Measurements from ENCODE around the gene TBX2.

Gene TBX2

DNA sequence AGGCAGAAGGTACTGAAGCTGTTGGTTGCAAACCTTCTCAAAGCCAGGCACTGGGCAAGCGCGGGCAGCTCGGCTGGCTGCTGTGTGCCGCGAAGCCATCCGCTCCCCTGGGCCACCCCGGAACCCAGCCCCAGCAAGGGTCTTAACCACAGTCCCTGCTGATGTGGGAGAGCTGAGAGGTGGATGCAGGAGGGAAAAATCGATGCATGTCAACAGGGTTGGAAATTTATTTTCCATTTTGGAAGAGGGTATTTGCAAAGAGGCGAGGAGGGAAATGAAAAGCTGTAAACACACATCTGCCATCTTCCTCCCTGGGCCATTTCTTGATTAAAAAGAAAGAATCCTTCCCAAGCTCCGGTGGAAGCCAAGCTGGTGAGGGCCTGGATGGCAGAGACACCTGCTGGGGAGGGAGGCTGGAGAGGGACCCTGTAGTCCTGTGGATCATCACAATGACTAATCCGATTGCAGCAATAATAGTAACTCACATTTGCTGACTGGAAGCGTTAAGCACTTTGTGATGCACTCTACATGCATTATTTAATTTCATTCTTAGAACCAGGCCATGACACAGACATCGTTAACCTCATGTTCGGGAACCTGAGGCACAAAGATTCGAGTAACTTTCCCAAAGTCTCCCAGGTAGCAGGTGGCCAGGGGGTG is 13.9 kb upstream of the TBX2 start:
- in situ Hi-C loops (cut with HindIII; ENCODE audit: low sequenced_read_pairs), result loop anchor here (5.0 kb wide), 2 partner anchors 58 to 83 kb away; no protein-coding TSS in a partner anchor

DNA sequence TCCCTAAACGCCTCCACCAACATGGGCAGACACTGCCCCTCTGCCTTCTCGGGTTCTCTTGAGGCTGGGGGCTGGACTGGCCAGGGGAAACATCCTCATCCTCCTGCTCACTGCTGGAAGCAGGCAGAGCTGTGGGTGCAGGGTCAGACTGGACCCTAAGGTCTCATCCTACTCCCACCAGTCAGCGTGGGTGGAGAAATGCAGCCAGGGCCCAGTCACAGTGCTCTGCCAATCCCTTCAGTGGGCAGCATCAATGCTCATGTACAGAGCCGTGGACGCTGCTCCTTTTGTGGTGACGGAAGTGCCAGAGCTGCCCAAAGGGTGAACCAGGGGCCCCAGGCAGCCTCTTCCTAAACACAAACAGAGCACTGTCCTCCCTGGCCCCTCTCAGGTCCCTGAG is 13.4 kb upstream of the TBX2 start:
- in situ Hi-C loops (cut with HindIII; ENCODE audit: low sequenced_read_pairs), result loop anchor here (5.0 kb wide), 2 partner anchors 59 to 84 kb away; no protein-coding TSS in a partner anchor

DNA sequence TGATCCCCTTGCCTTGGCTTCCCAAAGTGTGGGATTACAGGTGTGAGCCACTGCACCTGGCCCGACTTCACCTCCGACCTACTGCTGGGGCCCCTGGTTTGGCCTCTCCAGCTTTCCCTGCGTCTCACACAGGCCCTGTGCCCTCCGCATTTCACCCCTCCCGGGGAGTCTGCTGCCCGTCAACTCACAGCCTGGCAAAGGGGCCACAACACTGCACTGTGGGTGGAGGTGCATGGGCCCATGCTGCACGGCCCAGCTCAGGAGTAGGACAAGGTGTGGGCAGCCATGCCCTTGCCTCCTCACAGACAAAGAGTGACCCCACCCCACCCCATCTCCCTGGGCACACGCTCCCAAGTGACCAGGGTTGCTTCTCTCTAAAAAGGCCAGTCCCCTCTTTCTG is 12.6 kb upstream of the TBX2 start:
- in situ Hi-C loops (cut with HindIII; ENCODE audit: low sequenced_read_pairs), result loop anchor here (5.0 kb wide), 2 partner anchors 60 to 85 kb away; no protein-coding TSS in a partner anchor

DNA sequence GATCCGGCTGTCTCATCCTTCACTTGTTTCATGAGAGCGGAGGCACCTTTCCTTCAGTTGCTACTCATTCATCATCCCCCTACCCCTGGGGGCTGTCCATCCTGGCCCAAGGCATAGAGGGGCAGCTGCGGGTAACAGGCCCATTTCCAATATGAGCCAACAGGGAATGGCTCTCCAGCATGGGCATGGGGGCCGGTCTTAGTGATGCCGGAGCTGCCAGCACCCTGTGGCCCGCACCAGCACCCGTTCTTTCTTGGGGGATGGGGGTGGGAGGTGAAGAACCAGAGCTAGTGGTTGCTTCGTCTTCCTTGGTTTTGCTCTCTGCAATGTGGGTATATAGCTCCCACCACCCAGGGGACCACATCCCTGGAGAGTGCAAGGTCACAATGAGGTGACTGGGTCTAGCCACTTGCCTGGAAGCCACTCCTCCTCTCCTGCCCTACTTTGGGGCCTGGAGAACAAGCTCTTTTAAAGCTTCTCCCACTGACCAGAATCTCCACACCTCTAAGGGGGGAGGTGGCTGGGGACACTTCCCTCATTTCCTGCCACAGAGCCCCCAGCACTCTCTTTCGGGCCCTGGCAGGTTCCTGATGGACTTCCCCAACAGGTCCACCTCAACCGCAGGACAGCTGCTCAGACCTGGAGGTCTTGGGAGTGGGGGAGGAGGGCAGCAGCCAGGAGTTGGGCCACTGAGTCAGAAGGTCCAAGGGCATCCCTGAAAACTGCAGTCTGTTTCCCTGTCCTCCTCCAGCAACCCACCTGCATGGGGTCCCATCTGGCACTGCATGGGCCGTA is 11.9 kb upstream of the TBX2 start:
- in situ Hi-C loops (cut with HindIII; ENCODE audit: low sequenced_read_pairs), result loop anchor here (5.0 kb wide), 2 partner anchors 60 to 85 kb away; no protein-coding TSS in a partner anchor

DNA sequence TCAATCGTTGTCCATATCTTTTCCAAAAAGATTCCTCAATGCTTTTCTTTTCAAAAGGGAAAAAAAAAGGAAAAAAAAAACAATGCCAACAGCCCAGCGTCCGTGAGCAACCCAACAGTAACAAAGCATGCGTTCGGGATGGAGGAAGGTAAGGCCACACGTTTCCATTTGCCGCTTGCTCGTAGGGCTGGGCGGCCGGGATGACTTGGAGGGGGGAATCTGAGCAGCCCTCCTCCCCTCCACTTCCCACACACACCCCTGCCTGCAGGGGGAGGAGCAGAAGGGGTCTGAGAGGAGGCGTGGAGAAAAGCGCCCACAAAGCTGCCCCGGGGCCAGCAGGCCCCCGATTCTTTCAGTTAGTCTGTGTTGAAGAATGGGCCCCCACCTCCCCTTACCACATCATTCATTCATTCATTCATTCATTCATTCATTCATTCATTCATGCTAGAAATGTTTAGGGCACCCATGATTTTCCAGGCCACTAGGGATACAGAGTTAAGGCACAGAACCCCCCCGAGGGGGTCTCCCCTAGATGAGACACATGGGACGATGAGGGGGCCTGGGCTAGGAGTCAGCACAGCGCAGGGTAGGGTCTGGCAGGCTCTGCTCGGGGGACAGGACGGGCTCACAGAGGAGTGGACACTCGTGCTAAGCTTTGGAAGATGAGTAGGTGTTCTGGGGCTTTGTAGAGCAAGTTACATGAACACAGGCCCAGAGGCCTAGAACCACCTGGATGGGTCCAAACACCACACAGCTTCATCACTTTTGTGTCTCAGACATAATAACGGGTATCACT is 10.9 kb upstream of the TBX2 start:
- in situ Hi-C loops (cut with HindIII; ENCODE audit: low sequenced_read_pairs), result loop anchor here (5.0 kb wide), 2 partner anchors 61 to 86 kb away; no protein-coding TSS in a partner anchor

DNA sequence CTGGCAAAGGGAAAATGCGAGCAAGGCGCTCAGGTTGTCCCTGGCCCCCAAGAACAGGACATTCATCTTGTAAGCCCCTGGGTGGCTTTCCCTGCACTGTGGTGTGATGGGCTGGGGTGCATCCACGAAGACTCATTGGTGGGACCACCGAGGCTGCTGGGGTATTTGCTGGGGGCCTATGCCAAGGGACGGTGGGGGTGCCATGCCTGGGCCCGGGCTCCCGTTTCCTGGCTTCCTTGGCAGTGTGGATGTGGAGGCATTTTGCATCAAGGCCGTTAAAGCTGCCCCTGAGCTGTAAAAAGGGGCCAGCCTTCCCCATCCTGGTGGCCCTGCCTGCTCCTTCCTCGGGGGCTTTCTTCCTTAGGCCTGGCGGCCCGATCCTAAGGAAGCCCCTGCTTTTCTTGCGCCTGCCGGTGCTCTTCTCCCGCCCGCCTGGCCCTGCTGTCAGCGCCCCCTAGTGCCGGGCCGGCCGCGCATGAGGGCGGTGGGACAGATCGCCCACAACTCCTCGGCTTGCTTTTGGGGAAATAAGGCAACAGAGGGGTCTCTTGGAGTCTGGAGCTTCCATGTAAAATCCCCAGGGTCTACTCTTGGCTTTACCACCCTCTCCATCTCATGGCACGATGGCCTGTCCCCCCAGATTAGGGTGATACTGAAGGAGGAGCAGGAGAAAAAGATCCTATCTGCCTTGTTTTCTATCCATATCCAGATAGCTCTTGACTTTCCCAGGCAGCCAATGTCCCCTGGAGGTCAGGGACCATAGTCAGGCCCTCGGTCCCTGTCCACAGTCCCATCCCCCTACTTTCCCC is 9.8 kb upstream of the TBX2 start:
- in situ Hi-C loops (cut with HindIII; ENCODE audit: low sequenced_read_pairs), result loop anchor here (5.0 kb wide), 2 partner anchors 63 to 88 kb away; no protein-coding TSS in a partner anchor

DNA sequence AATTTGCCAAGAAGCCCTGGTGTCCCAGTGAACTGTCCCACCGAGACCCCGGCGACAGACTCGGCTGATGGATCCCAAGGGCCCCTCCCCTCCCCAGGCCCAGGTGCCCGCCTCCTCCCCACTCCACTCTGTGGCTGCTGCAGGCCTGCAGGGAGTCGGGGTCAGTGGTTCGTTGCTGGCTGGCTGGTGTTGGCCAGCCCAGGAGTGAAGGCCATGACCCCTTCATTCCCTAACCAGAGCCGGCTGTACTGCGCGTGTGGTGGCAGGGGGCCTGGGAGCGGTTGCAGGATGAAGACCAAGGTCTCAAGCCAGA is 9.2 kb upstream of the TBX2 start:
- in situ Hi-C loops (cut with HindIII; ENCODE audit: low sequenced_read_pairs), result no loop called here

DNA sequence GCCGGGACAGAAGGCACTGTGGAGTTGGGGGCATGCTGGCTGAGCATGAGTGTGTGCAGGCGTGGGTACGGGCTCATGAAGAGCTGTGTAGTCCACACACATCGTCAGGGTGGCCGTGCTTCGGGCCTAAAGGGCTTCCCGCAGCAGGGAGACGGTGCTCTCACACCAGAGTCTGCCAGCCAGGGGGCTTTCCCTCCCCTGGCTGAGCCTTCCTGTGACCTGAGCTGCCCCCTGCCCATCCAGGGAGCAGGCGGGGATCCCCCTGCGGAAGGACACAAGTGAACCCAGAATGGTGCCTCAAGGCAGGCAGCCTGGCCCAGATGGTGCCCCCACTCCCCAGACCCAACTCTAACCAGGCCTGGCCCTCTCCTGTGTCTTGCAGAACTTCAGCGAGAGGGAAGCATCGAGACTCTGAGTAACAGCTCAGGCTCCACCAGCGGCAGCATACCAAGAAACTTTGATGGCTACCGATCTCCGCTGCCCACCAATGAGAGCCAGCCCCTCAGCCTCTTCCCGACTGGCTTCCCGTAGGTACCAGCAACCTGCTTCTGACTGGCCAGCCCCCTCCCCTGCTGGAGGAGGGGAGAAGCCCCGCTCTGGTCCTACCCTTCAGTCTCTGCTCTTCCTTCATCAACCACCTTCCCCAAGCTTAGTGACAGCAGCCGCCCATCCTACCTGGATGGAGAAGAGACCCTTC is 7.9 kb upstream of the TBX2 start:
- in situ Hi-C loops (cut with HindIII; ENCODE audit: low sequenced_read_pairs), result no loop called here

DNA sequence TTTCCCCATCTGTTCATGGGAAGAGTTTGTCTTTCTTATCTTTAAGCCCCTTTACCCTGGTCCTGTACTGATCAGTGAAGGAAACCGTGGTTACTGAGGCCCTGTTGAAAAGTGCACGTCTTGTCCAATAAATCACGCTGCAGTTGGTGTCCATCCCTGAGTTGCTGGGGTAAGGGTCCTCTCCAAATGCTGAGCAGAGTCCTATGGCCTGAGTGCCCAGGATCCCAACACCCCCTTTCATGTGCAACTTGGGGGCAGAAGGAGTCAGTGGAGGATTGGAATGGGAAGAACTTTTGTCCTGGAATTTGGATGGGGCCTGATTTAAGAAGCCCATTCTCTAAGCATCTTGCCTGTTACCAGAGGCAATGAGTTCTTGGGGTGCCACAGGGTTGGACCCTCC is 7.0 kb upstream of the TBX2 start:
- in situ Hi-C loops (cut with HindIII; ENCODE audit: low sequenced_read_pairs), result no loop called here

DNA sequence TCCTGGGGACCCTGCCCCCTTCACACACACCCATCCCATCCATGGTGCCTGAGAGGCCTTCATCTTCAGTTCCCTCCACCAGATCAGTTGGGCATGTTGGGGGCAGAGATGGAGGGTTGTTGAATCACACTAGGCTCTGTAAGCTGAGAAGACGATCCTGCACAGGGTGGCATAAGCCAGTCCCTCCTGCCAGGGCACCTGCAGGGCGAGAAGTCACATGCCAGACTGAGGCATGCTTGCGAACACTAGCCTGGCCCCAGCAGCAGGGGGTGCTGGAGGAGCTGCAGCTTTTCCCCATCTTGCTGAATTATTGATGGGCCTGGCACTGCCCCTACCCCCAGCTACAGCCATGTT is 6.1 kb upstream of the TBX2 start:
- in situ Hi-C loops (cut with HindIII; ENCODE audit: low sequenced_read_pairs), result no loop called here

DNA sequence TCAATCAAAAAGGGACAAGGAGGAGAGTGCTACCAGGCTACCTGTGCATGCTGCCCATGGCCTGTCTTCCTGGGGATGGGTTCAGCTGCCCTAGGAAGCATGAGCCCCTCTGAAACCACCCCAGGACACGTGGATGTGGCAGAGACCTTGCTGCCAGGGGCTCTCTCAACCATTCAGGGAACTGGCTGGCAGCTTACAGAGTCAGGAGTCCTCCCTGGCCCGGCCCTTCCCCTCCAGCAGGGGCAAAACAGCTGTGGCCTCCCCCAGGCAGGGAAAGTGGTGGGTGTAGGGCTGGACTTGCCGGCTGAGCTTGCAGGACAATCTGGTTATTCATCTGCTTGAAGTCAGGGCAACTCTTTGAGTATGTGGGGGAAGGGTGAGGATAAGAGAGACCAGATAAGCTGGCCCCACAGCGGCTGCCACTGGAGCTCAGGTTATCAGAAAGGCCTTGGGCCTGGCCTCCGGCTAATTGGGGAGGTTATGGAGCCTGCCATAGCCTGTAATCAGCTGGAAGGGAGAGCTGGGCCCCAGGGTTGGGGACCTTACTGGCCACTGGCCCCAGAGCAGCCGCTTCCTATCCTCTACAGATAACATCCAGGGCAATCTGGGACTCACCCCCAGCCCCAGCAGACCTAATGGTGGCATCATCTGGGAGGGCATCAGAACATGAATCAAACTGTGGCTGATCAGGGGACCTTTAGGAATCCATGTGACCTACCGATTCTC is 5.6 kb upstream of the TBX2 start:
- in situ Hi-C loops (cut with HindIII; ENCODE audit: low sequenced_read_pairs), result no loop called here

DNA sequence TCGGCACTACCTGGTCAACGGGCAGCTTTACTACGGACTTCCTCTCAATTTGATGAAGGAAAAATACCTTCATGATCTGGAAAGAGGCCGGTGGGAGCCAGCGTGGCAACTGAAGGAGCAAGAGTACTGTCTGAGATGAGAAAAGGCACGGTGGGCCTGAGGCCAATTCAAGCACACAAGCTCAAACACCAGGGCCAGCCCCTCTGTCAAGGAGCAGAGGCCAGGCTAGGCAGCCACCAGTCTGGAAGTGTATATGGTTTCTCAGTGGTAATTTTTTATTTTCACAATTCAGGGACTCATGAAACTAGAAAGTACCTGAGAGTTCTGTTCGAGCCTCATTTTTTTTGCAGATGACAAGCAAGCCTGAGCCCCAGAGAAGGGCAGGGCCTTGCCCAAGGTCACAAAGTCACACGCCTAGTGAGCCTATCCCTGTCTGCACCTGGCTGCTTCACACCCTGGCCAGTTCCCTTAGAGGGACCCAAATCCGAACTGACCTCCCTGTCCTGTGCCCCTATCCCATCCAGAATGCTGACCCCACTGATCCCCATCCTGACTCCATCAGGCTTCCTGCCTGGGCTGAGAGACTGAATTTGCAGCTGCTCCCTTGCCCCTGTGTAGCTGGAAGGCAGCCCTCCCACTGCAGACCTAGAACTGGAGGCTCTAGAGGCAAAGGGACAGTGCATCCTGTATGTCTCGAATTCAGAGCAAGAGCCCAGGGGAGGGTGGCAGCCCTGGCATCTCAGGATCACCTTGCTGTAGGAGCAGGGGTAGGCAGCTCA is 4.8 kb upstream of the TBX2 start:
- in situ Hi-C loops (cut with HindIII; ENCODE audit: low sequenced_read_pairs), result no loop called here

DNA sequence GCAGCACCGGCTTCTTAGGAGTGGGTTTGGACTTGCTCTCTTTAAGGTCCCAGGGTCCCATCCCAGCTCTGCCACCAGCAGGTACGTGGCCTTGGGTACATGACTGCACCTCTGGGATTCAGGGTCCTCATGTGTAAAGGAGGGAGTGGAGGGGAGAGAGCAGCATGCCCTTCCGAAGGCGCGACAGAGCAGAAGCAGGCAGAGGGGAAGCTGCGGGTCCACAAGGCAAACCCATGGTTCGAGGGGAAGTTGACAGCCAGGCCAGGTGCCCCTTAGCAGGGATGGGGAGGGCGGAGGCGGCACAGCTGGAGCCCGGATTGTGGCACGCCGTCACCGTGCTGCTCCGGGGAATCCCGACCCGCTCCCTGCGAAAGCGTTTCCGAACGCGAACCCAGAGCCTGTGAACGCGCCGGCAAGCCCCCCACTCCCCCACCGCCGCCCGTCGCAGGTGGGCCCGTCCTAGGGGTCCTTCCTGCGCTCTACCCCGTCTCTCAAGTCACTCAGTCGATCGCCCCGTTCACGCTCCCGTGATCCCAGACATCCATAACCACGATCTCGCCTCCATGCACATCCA is 4.1 kb upstream of the TBX2 start:
- in situ Hi-C loops (cut with HindIII; ENCODE audit: low sequenced_read_pairs), result no loop called here

DNA sequence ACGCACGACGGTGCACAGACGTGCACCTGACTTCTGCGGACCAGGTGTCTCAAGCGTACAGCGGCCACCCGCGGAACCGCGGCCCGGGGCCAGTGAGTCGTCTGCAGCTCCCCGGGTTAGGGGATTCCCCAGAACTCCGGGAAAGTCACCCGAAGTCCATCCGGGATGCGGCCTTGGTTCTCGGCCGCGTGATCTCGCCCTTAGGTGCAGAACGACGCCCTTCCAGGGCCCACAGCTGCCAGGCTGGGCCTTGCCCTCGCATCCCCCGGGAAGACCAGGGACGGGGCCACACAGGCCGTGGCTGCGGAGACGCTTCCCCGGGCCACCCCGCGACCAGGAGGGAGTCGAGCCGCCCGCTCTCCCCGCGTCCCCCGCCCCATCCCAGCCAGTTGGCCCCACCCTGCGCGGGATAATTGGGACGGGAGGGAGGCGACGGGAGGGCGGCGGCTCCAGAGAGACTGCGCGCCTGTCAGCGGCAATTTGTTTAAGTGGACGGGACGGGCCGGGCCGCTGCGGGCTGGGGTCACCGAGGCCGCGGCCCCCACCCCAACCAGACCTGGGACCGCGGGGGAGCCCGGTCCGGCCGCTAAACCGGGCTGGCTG is 3.6 kb upstream of the TBX2 start:
- in situ Hi-C loops (cut with HindIII; ENCODE audit: low sequenced_read_pairs), result no loop called here

DNA sequence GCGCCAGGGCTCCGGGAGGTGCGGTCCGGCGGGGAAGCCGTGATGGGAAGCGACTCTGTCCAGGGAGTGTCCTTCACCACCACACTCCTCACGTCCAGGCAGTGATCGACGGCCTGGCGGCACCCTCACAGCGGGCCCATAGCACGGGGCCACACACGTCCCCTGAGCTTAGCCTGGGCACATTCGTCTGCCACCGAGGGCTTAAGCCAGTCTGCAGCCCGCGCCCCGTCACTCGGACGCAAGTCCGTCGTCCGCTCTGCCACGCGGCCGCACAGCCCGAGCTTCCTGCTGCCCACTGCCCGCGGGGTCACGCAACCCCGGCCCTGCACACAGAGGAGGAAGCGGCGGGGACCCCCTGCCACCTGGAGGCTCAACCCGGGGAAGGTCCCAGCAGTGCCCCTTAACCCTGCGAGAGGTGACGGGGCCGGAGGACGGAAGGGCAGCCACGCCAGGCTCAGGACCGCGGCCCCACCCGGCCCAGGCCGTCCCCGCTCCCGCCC is 3.0 kb upstream of the TBX2 start:
- in situ Hi-C loops (cut with HindIII; ENCODE audit: low sequenced_read_pairs), result no loop called here

DNA sequence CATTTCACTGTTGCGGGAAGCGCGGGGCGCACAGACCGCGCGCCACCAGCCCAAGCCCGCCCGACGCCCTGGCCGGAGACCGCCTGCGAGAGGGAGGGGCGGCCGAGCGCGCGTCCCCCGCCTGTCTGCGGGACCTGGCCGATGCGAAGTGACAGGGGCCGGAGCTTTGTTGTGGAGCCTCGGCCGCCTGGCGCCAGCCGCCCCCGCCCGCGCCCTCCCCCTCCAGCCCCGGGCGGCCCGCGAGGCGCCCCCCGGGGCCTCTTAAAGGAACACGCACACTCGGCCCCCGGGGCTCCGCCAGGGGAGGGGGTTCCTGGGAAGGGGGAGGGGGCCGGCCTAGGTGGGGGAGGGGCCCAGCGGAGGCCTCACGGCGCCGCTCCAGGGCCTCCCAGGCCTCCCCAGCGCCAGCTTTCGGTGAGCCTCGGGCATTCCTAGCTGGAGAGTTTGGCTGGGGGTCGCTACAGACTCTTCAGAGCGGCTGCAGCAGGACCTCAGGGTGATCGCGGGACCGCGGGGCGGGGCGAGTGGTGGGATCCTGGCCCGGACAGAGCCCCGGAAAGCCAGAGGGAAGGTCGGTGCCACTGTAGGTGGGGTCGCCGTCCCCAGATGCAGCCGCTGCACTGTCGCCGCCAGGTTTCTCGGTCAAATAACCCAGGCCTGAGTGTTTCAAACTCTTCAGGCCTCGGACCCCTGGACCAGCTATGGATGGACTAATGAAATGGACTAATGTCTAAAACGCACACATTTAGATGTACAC is 2.4 kb upstream of the TBX2 start:
- in situ Hi-C loops (cut with HindIII; ENCODE audit: low sequenced_read_pairs), result no loop called here

DNA sequence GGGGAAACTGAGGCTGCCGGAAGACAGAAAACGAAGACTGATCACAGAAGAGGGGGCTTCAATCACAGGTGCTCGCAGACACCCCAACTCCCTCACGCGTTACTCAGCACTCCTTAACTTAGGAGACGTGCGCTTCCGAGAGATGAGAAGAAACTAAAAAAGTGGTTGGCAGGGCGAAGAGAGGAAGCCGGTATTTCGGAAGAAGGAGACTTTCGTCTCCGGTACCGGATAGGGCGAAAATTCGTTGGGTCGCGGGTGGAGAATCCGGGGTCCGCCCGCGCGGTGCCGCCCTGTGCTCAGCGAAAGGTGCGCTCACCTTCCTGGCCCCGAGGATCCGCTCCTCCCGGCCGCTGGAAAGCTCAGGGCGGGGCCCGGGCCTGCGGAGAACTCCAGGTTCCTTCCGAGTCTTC is 917 bp upstream of the TBX2 start:
- in situ Hi-C loops (cut with HindIII; ENCODE audit: low sequenced_read_pairs), result no loop called here

Data from endothelial cell of hepatic sinusoid (primary cell).